CD4-positive, alpha-beta T cell treated with Interleukin-17A for 4 hours (primary cell): Measurements from ENCODE around the gene DNAH7.

Experiments used
- DNase-seq: peaks from one replicate; pipeline ENCODE4 v3.0.0-alpha.2; 2020; ENCODE audit warnings: mixed read lengths

Gene DNAH7

GRCh38 chr2:196076778-196077568 lies 8.3 kb upstream of the DNAH7 start:
- DNase-seq: no peak

- DNase-seq: no peak
Measured at GRCh38 chr2:196075196-196075595, 6.6 kb upstream of the DNAH7 start.

GRCh38 chr2:196074631-196075030 lies 6.0 kb upstream of the DNAH7 start:
- no peak for DNase-seq

- no peak for DNase-seq
Measured at GRCh38 chr2:196073521-196073920, 4.9 kb upstream of the DNAH7 start.

GRCh38 chr2:196067088-196067382 lies 1.6 kb downstream of the DNAH7 start:
- DNase-seq: no peak

- DNase-seq: no peak
Measured at GRCh38 chr2:196066291-196067087, 2.1 kb downstream of the DNAH7 start.

GRCh38 chr2:196063773-196064172 lies 4.9 kb downstream of the DNAH7 start:
- no peak for DNase-seq

- DNase-seq: no peak
Measured at GRCh38 chr2:196059491-196059960, 9.1 kb downstream of the DNAH7 start.

GRCh38 chr2:196054631-196055030 lies 14.0 kb downstream of the DNAH7 start:
- DNase-seq: no peak

GRCh38 chr2:196046123-196046917 lies 22.3 kb downstream of the DNAH7 start:
- no peak for DNase-seq

GRCh38 chr2:196041786-196042185 lies 26.9 kb downstream of the DNAH7 start:
- no peak for DNase-seq

GRCh38 chr2:196040218-196040617 lies 28.4 kb downstream of the DNAH7 start:
- no peak for DNase-seq

- no peak for DNase-seq
Measured at GRCh38 chr2:196036442-196036841, 32.2 kb downstream of the DNAH7 start.

GRCh38 chr2:196018037-196018436 lies 50.6 kb downstream of the DNAH7 start:
- no peak for DNase-seq

GRCh38 chr2:196012314-196012713 lies 56.3 kb downstream of the DNAH7 start:
- no peak for DNase-seq

GRCh38 chr2:196000551-196000950 lies 68.1 kb downstream of the DNAH7 start:
- DNase-seq: no peak

- no peak for DNase-seq
Measured at GRCh38 chr2:195998070-195998469, 70.6 kb downstream of the DNAH7 start.

- DNase-seq: no peak
Measured at GRCh38 chr2:195995499-195995898, 73.1 kb downstream of the DNAH7 start.

GRCh38 chr2:195993623-195994022 lies 75.0 kb downstream of the DNAH7 start:
- no peak for DNase-seq

- DNase-seq: no peak
Measured at GRCh38 chr2:195985741-195986140, 82.9 kb downstream of the DNAH7 start.

- no peak for DNase-seq
Measured at GRCh38 chr2:195984923-195985726, 83.5 kb downstream of the DNAH7 start.

- DNase-seq: no peak
Measured at GRCh38 chr2:195967336-195967735, 101.3 kb downstream of the DNAH7 start.

GRCh38 chr2:195961873-195962272 lies 106.8 kb downstream of the DNAH7 start:
- no peak for DNase-seq
